ENCODE measurements around the gene ATAD1. TPM values are rescaled to one million over a fixed set of nuclear protein-coding genes. Genes with fewer than 3 reads are reported as not detected.
"Not testable (repeated sequence)": the region's sequence is repeated elsewhere in the genome, so short reads cannot be mapped to it uniquely, and the experiment has no call there.

The ATAD1 gene
- total RNA-seq, 2 donors from 2014 or later = 9.6 to 16.9 TPM

DNA sequence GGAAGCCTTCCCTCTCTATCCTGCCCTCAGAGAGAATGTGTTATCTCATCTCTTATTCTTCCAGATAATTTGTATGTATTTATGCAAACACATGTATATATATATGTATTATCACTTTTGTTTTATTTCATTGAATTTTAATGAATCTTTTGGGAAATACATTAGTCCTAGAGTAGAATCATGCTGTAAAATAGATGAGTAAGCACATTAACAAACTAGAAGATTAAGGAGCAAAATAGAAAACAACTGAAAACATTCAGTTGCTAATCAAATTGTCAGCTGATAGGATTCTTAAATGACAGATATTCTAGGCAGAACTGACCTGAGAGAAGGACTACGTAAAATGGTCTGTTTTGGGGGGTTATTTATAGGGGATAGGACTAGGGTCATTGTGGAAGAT lies 34.1 kb upstream of the ATAD1 start:
- 79 to 91% methylated on average over 1 of the region's 1 CpG for WGBS, 2 donors
- no peak overlapping the region for H3K27ac ChIP-seq

DNA sequence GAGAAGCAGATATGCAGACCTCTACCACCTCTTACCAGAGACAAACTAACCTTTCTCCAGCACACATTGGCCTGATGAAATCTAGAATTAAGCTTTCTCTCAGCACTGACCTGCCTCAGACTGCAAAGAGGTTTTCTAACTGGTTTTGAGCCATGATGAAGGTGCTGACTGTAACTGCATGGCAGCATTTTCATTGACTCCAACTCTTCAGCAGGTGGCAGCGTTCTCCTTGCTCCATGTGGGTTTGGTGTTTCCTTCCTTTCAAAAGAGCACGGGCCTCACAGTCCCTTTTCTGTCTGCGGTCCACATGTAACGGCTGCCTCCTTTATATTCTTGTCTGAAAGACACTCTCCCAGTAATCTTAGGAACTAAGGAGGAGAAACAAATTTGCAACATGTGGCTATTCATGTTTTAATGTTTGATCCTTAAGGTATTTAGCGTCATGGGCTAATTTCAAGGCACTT lies 32.7 kb upstream of the ATAD1 start:
- H3K27ac ChIP-seq = peak overlapping the region in 1 of 4 donors; percentile 5
- intact Hi-C loops (cut with DNase I) = loop anchor here (10.0 kb wide), 3 partner anchors 264 to 704 kb away; no protein-coding TSS in a partner anchor
- no peak for TF ChIP-seq POLR2A (IDR thresholded peaks at IDR 0.05)
- TF ChIP-seq, protein P1, sequence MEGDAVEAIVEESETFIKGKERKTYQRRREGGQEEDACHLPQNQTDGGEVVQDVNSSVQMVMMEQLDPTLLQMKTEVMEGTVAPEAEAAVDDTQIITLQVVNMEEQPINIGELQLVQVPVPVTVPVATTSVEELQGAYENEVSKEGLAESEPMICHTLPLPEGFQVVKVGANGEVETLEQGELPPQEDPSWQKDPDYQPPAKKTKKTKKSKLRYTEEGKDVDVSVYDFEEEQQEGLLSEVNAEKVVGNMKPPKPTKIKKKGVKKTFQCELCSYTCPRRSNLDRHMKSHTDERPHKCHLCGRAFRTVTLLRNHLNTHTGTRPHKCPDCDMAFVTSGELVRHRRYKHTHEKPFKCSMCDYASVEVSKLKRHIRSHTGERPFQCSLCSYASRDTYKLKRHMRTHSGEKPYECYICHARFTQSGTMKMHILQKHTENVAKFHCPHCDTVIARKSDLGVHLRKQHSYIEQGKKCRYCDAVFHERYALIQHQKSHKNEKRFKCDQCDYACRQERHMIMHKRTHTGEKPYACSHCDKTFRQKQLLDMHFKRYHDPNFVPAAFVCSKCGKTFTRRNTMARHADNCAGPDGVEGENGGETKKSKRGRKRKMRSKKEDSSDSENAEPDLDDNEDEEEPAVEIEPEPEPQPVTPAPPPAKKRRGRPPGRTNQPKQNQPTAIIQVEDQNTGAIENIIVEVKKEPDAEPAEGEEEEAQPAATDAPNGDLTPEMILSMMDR (IDR thresholded peaks at IDR 0.05) = peak; percentile 53 to 86 (median 83)

More for the DNA sequence above, 34.1 kb upstream of the ATAD1 start:
- Histone ChIP-seq H3K9me3 (no peaks in the 10 kb centered on the region), H3K4me3 (no peak overlapping the region), H3K36me3 (replicated peaks in 1 of 2; ENCODE audit: insufficient read depth in 1 of 2, low read depth in 2 of 2) (no peaks in the 10 kb centered on the region), H3K27me3 (no peaks in the 10 kb centered on the region), H3K4me1 (peaks cover 8% of the 10 kb centered on the region)
- TF ChIP-seq, protein P1 (IDR thresholded peaks at IDR 0.05) = no peak
- TF ChIP-seq POLR2A (IDR thresholded peaks at IDR 0.05) = no peak
- intact Hi-C loops (cut with DNase I) = loop anchor here (10.0 kb wide), 3 partner anchors 263 to 703 kb away; no protein-coding TSS in a partner anchor
- no peak for ATAC-seq
- DNase-seq = no peak

DNA sequence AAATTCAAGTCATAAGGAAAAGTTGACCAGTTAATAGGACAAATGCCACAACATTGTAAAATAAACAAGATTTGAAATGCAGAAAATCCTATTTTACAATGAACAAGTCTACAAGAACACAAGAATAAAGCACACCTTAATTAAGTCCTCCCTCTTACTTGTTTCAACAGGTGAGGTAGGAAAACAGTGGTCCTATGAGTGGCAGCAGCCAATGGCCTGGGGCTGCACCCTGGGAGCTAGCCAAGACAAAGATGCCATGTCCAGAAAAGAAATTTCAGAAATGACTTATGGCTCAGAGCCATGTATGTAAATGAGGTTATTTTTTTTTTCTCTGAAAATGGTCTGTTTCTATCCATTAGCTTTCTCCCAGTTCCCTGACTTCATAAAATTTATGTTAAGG lies 31.0 kb upstream of the ATAD1 start:
- no peak for TF ChIP-seq POLR2A (IDR thresholded peaks at IDR 0.05)
- TF ChIP-seq, protein P1 (IDR thresholded peaks at IDR 0.05) = no peak
- H3K4me1 ChIP-seq = peaks cover 8% of the 10 kb centered on the region
- H3K9me3 ChIP-seq = no peaks in the 10 kb centered on the region
- intact Hi-C loops (cut with DNase I) = no loop called here
- H3K4me3 ChIP-seq = no peak overlapping the region
- H3K27me3 ChIP-seq = no peaks in the 10 kb centered on the region
- H3K36me3 ChIP-seq (replicated peaks in 1 of 2; ENCODE audit: insufficient read depth in 1 of 2, low read depth in 2 of 2) = no peaks in the 10 kb centered on the region
- no peak overlapping the region for H3K27ac ChIP-seq
- ATAC-seq = no peak
- DNase-seq = no peak

More for the DNA sequence above, 32.7 kb upstream of the ATAD1 start:
- no peaks in the 10 kb centered on the region for H3K27me3 ChIP-seq
- peaks cover 8% of the 10 kb centered on the region for H3K4me1 ChIP-seq
- H3K9me3 ChIP-seq = no peaks in the 10 kb centered on the region
- H3K36me3 ChIP-seq (replicated peaks in 1 of 2; ENCODE audit: insufficient read depth in 1 of 2, low read depth in 2 of 2) = no peaks in the 10 kb centered on the region
- DNase-seq (peak; percentile 73 to 83 (median 79)), ATAC-seq (peak; percentile 90)
- WGBS, 2 donors = 14 to 17% methylated on average over 5 of the region's 5 CpGs
- H3K4me3 ChIP-seq = no peak overlapping the region

DNA sequence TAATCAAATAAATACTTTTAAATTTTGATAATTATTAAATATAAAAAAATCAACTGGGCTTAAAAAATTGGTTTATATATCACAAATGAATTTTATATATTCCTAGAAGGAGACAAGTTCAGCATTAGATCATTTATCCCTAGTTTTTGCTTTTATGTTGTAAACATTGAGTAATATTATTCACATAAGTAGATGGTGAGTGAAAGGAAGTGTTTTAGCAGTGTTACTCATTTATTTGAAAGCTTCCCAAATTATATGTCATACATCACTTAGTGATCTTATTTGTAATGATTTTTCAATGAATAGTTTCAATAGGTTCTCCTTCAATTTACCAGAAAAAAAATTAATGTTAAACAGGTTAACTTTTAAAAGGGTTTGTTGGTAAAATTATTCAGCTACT lies 29.5 kb upstream of the ATAD1 start:
- Histone ChIP-seq H3K27me3 (no peaks in the 10 kb centered on the region), H3K4me1 (peaks cover 9% of the 10 kb centered on the region), H3K36me3 (replicated peaks in 1 of 2; ENCODE audit: insufficient read depth in 1 of 2, low read depth in 2 of 2) (no peaks in the 10 kb centered on the region), H3K9me3 (no peaks in the 10 kb centered on the region), H3K4me3 (no peak overlapping the region), H3K27ac (no peak overlapping the region)
- no peak for ATAC-seq
- no peak for DNase-seq
- TF ChIP-seq, protein P1 (IDR thresholded peaks at IDR 0.05) = no peak
- TF ChIP-seq POLR2A (IDR thresholded peaks at IDR 0.05) = no peak
- intact Hi-C loops (cut with DNase I) = no loop called here

DNA sequence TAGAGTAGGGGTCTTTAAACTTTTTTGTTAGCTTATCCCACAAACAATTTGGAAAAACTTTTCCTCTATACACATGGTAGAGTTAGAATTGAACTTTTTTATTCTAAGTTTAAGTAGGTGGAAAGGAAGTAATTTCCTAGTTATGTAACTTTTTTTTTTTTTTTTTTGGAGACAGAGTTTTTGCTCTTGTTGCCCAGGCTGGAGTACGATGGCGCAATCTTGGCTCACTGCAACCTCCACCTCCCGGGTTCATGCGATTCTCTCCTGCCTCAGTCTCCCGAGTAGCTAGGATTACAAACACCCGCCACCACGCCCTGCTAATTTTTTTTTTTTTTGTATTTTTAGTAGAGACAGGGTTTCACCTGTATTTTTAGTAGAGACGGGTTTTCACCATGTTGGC lies 28.7 kb upstream of the ATAD1 start:
- H3K4me1 ChIP-seq = peaks cover 13% of the 10 kb centered on the region
- DNase-seq; H3K36me3 ChIP-seq (replicated peaks in 1 of 2; ENCODE audit: insufficient read depth in 1 of 2, low read depth in 2 of 2); H3K4me3 ChIP-seq; ATAC-seq; intact Hi-C loops (cut with DNase I); H3K27ac ChIP-seq; H3K9me3 ChIP-seq; H3K27me3 ChIP-seq: not testable (repeated sequence)
- WGBS, 2 donors = 91 to 96% methylated on average over 8 of the region's 8 CpGs
